Measurements from ENCODE around the gene TMC3. TPM values are rescaled to one million over a fixed set of nuclear protein-coding genes. Genes with fewer than 3 reads are reported as not detected.
"Not testable (repeated sequence)": the region's sequence is repeated elsewhere in the genome, so short reads cannot be mapped to it uniquely, and the experiment has no call there.

TMC3 gene
- total RNA-seq, 4 donors from 2014 or later: 0.17 to 0.99 (median 0.47) TPM

- intact Hi-C loops (cut with DNase I): no loop called here
Observed at GRCh38 chr15:81356252-81356651, 17.8 kb downstream of the TMC3 start.

GRCh38 chr15:81351651-81352050 lies 22.4 kb downstream of the TMC3 start:
- Histone ChIP-seq H3K27ac (replicated peaks in 1 of 4) (no peak overlapping the region), H3K4me1 (no peaks in the 10 kb centered on the region), H3K27me3 (no peaks in the 10 kb centered on the region), H3K9me3 (no peaks in the 10 kb centered on the region), H3K36me3 (no peaks in the 10 kb centered on the region), H3K4me3 (no peak overlapping the region)
- TF ChIP-seq CTCF (IDR thresholded peaks at IDR 0.05) (no peak), POLR2AphosphoS5 (IDR thresholded peaks at IDR 0.05) (no peak), EP300 (IDR thresholded peaks at IDR 0.05) (no peak), POLR2A (IDR thresholded peaks at IDR 0.05; ENCODE audit: low read depth) (no peak)
- peak; percentile 37 for DNase-seq (ENCODE audit: extremely low spot score)
- 84% methylated on average over 5 of the region's 5 CpGs for WGBS
- intact Hi-C loops (cut with DNase I): no loop called here

More at GRCh38 chr15:81356252-81356651, 17.8 kb downstream of the TMC3 start:
- Histone ChIP-seq H3K27me3 (no peaks in the 10 kb centered on the region), H3K4me1 (no peaks in the 10 kb centered on the region), H3K36me3 (no peaks in the 10 kb centered on the region), H3K4me3 (no peak overlapping the region), H3K9me3 (no peaks in the 10 kb centered on the region), H3K27ac (replicated peaks in 1 of 4) (no peak overlapping the region)
- no peak for DNase-seq (ENCODE audit: extremely low spot score)
- 74% methylated on average over 4 of the region's 5 CpGs for WGBS
- TF ChIP-seq EP300 (IDR thresholded peaks at IDR 0.05) (no peak), POLR2AphosphoS5 (IDR thresholded peaks at IDR 0.05) (no peak), POLR2A (IDR thresholded peaks at IDR 0.05; ENCODE audit: low read depth) (no peak), CTCF (IDR thresholded peaks at IDR 0.05) (no peak)

GRCh38 chr15:81349271-81349670 lies 24.7 kb downstream of the TMC3 start:
- H3K27me3 ChIP-seq: no peaks in the 10 kb centered on the region
- DNase-seq (ENCODE audit: extremely low spot score): peak; percentile 75
- 84% methylated on average over 3 of the region's 3 CpGs for WGBS
- intact Hi-C loops (cut with DNase I): no loop called here
- no peak overlapping the region for H3K4me3 ChIP-seq
- H3K27ac ChIP-seq (replicated peaks in 1 of 4): no peak overlapping the region
- TF ChIP-seq POLR2AphosphoS5 (IDR thresholded peaks at IDR 0.05): no peak
- no peak for TF ChIP-seq POLR2A (IDR thresholded peaks at IDR 0.05; ENCODE audit: low read depth)
- TF ChIP-seq CTCF (IDR thresholded peaks at IDR 0.05): no peak
- TF ChIP-seq EP300 (IDR thresholded peaks at IDR 0.05): no peak
- no peaks in the 10 kb centered on the region for H3K4me1 ChIP-seq
- no peaks in the 10 kb centered on the region for H3K36me3 ChIP-seq
- H3K9me3 ChIP-seq: no peaks in the 10 kb centered on the region

- intact Hi-C loops (cut with DNase I); H3K4me1 ChIP-seq; H3K27ac ChIP-seq (replicated peaks in 1 of 4); H3K36me3 ChIP-seq; DNase-seq (ENCODE audit: extremely low spot score); H3K27me3 ChIP-seq; H3K4me3 ChIP-seq; H3K9me3 ChIP-seq: not testable (repeated sequence)
- 87% methylated on average over 11 of the region's 11 CpGs for WGBS
Observed at GRCh38 chr15:81348691-81349090, 25.3 kb downstream of the TMC3 start.

- DNase-seq (ENCODE audit: extremely low spot score): no peak
- no peaks in the 10 kb centered on the region for H3K4me1 ChIP-seq
- TF ChIP-seq CTCF (IDR thresholded peaks at IDR 0.05) (no peak), EP300 (IDR thresholded peaks at IDR 0.05) (no peak)
- no peak overlapping the region for H3K27ac ChIP-seq (replicated peaks in 1 of 4)
- no peaks in the 10 kb centered on the region for H3K27me3 ChIP-seq
- H3K4me3 ChIP-seq: no peak overlapping the region
- 97% methylated on average over 4 of the region's 4 CpGs for WGBS
- no peaks in the 10 kb centered on the region for H3K9me3 ChIP-seq
- intact Hi-C loops (cut with DNase I): no loop called here
- H3K36me3 ChIP-seq: no peaks in the 10 kb centered on the region
Observed at GRCh38 chr15:81347910-81348309, 26.1 kb downstream of the TMC3 start.

Data from esophagus muscularis mucosa (tissue), 4 donors.